Measurements from ENCODE around the gene ANKS1B.

- TF ChIP-seq, protein P1, sequence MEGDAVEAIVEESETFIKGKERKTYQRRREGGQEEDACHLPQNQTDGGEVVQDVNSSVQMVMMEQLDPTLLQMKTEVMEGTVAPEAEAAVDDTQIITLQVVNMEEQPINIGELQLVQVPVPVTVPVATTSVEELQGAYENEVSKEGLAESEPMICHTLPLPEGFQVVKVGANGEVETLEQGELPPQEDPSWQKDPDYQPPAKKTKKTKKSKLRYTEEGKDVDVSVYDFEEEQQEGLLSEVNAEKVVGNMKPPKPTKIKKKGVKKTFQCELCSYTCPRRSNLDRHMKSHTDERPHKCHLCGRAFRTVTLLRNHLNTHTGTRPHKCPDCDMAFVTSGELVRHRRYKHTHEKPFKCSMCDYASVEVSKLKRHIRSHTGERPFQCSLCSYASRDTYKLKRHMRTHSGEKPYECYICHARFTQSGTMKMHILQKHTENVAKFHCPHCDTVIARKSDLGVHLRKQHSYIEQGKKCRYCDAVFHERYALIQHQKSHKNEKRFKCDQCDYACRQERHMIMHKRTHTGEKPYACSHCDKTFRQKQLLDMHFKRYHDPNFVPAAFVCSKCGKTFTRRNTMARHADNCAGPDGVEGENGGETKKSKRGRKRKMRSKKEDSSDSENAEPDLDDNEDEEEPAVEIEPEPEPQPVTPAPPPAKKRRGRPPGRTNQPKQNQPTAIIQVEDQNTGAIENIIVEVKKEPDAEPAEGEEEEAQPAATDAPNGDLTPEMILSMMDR (IDR thresholded peaks at IDR 0.05): no peak
- no peak for TF ChIP-seq POLR2AphosphoS5 (IDR thresholded peaks at IDR 0.05)
- TF ChIP-seq POLR2A (IDR thresholded peaks at IDR 0.05): no peak
- no peak for TF ChIP-seq EP300 (IDR thresholded peaks at IDR 0.05)
Measured at GRCh38 chr12:99769396-99769980, 215.2 kb downstream of the ANKS1B start.

Measured in suprapubic skin (tissue), 4 donors.